Stimulated activated CD8-positive, alpha-beta memory T cell treated with anti-CD3 and anti-CD28 coated beads, Interleukin-4, amount 100 ng/mL, for 1 hour (primary cell): ENCODE results near the gene TIMP2.
"Not testable (repeated sequence)": the region's sequence is repeated elsewhere in the genome, so short reads cannot be mapped to it uniquely, and the experiment has no call there.

Experiments
- DNase-seq, 2 donors: peaks; one replicate each; pipeline ENCODE4 v3.0.0-alpha.2; 2020; ENCODE audit warnings: low read depth in 2 of 2, low spot score in 1 of 2

TIMP2 gene

DNA sequence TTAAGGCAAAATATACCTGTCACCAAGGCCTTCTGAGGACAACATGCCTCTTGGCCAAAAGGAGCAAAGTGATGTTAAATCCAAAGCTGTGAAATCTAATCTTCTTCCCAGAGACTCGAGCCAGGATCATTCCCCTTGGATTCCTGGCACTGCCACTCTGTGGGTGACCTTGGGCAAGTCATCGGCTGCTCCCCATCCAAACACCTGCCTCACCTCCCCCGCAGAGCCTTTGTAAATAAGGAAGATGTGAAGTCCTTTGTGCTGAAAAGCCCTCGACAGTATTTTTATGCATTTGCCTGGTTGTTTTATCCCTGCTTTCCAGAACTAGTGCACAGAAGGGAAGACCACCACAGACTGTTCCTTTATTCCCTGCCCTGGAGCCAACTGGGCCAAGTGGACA, 16.8 kb downstream of the TIMP2 start:
- DNase-seq = no peak

DNA sequence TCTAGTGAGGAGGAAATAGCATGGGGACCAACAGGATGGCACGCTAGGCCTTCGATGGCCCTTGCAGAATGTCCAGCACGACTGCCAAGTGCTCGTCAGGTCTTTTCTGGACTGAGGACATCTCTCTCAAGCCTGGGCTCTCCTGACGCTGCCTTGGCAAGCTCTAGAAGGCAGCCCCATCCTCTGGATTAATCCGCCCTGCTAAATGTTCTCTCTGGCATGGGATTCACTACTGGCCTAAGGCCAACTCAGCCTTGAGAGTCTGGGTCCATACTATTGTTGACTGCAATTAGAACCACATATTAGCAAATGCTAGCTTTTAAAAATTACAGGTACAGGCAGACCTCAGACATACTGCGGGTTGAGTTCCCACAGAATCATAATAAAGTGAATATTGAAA, 19.6 kb downstream of the TIMP2 start:
- DNase-seq = no peak

DNA sequence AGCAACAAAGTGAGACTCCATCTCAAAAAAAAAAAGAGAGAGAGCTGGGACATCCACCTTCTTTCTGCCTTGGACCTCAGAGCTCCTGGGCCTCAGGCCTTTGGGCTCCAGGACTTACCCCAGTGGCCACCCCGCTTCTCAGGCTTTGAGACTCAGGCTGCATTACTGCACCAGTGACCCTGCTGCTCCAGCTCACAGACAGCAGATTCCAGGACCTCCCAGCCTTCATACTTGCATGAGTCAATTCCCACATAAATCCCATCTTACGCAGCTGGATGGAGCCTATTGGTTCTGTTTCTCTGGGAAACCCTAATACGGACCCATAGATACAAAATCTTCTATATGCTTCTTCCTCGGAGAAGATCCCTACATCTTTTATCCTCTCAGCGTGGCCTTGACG, 20.1 kb downstream of the TIMP2 start:
- DNase-seq = no peak

DNA sequence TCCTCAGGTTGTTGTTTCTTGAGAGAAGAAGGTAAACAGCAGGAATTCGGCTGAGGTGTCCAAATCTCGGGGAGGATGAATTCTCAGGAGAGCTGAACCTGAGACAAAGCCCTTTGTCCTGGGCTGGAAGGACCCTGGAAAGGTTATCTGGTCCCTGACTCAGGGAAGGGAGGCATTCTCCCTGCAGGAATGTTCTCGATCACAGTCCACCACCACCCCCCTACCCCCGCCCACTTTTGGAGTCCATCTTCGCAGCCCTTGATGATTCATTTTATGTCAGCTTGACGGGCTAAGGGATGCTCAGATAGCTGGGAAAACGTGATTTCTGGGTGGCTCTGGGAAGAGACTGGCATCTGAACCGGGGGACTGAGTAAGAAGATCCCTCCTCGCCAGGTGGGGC, 20.8 kb downstream of the TIMP2 start:
- no peak for DNase-seq

DNA sequence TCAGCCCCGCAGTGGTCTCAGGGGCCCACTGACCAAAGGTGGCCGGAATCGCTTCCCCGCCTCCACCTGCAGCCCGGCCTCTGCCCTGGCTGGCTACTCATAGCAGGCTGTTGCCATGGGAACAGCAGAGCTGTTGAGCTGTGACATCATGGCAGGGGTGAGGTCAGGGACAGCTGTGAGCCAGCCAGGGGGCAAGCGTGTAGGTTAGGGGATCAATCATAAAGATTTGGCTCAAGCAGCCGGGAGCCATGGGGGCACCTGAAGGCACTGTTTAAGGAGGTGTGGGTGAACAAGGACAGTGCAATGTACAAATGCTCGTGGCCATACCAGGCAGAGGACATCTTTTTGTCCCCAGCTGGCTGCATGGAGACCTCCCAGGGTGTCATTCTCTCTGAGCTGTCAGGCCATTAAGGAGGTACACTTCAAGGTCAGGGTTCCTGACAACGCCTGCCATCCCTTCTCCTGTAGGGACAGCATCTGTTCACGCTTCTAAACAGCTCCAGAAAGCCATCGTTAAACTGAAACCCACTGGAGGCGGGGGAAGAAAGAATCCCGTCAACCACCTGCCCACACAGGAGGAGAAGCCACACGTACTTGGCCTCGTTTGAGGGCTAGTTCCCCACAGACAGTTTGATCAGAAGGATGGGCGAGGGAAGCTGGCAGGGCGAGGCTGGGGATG, 21.9 kb downstream of the TIMP2 start, which contains the start of gene CEP295NL:
TSS of gene CEP295NL (minus strand) at position 101 of the 679 bp plus-strand sequence. CDS start 1,373 bp downstream, outside the sequence.
- DNase-seq = no peak

DNA sequence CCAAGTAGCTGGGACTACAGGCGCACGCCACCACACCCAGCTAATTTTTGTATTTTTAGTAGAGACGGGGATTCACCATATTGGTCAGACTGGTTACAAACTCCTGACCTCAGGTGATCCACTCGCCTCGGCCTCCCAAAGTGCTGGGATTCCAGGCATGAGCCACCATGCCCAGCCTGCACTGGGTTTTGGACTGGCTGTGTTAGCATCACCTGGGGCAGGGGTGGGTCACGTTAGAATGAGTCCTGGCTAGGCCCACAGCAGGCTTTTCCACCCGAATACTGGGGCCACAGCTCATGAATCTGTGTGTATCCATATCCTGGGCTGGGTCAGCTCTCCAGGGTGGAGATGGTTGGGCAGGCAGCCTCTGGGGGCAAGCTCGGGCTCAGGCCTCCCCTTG, 23.0 kb downstream of the TIMP2 start:
- DNase-seq = not testable (repeated sequence)

DNA sequence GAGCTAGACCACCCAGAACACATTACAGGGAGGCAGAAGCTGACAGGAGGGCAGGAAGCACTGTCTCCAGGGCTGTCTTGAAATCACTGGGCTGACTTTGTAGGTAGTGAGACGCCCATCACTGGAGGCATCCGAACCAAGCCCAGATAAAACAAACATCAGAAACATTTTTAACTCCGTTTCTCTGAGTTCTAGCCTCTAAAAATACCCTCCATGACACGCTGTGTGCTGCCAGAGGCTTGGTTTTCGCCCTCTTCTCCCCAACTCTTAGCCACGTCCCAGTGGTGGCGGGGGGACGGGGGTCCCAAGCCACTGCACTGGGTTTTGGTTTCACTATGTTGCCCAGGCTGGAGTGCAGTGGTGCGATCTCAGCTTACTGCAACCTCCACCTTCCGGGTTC, 23.4 kb downstream of the TIMP2 start:
- no peak for DNase-seq

DNA sequence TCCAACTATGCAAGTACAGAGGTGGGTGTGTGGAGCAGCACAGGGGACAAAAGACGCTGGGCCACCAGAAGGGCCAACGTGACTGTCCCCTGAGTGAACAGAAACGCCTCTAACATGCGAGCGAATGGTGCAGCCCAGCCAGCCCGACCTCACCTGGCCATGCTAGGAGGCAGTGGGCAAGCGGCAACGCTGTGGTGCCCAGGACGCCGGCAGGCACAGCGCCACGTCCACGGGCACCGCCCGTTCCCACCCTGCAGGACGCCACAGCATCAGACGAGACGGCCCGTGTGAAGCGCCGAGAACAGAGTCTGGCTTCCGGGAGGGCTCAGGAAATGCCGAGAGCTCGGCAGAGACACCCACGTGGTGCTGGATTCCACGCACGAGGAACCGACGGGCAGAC, 24.4 kb downstream of the TIMP2 start:
- no peak for DNase-seq

DNA sequence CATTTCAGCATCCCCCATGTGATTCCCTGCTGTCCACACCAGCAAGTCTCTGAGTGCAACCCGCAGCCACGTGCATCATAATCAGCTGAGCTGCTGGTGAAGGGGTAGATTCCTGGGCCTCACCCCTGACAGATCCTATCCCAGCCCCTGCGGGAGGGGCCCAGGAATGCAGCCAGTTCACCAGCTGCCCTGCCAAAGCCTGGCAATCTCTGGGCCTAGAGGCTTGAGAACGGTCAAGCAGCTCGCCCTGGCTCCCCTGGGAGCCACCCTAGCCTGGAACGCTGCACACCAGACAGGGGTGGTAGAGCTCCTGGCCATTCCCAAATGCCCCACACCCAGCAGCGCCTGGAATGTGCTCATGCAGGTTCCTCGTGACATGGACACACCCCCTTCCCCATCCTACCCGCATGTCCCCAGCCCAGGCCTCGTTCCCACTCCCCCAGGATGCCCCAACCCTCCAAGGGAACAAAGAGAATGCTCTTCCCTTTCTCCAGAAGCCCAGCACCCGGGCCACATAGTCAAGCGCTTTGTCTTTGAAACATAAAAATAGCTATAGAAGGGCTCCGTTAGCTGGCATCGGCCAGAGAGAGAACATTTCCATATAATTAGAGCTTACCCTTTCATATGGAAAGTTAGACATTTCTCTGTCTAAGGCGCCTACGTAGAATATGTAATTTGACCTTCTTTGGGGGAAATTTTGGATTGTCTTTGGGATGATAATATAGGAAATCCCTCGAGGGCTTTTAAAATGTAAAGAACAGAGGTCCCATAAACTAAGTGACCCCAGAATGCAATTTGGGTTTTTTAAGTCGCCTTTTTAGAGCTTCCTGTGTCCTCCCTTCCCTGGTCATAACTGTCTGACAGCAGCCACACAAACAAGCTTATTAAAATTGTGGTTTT, 25.6 kb downstream of the TIMP2 start:
- DNase-seq = no peak

DNA sequence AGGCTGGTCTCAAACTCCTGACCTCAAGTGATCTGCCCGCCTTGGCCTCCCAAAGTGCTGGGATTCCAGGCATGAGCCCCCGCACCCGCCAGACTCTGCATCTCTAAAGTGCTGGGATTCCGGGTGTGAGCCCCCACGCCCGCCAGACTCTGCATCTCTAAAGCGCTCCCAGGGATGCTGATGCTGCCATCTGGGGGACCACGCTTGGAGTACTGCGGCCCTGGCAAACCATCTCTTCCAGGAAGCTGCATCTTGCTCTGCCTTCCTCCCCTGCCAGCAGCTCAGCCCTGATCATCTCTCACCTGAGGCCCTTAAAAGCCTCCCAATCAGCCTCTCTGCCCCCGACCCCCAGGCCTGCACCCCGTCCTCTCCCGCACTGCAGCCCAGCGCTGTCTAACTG, 26.2 kb downstream of the TIMP2 start:
- DNase-seq = no peak

DNA sequence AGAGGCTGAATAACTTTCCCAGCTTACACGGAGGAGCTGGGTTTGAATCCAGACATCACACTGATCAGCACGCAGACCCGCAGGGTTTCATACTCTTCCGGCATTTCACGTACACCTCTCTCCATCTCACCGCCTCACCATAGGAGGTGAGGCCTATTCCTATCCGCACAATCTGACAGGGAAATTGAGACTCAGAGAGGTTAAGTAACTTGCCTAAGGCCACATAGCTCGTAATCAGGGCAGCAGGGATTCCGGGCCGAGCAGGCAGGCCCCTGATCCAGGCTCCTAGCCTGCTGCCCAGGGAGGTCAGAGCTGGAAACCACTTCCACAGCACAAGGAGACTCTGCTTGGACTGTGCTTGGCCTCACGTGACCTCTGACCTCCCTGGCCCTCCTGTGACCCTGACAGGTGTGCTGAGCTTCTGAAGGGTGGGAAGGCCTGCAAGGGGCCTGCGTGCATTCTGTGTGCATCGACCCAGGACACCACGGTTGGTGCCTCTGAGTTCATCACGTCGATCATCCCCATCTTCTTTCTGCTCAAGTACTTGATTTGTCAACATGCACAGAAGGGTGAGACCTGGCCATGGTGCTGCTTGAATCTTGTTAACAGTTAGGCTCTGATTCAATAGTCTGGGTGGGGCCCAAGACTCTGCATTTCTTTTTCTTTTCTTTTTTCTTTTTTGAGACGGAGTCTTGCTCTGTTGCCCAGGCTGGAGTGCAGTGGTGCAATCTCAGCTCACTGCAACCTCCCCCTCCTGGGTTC, 26.9 kb downstream of the TIMP2 start:
- DNase-seq = no peak

DNA sequence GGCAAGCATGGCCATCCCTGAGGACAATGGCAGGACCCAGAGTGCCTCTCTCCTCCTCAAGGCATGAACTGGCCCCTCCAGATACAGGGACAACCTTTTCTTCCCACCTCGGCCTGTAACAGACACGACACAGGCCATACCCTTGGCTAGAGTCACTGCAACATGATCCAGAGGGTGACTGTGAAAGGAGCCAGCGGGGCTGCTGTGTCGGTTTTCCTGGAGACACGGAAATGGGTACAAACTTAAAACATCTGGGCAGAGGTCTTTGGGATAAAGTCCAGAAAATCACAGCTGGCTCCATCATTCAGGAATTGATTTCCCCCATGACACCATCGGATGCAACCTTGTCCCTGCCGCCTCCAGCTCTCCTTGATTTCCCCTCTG, 27.5 kb downstream of the TIMP2 start:
- no peak for DNase-seq

DNA sequence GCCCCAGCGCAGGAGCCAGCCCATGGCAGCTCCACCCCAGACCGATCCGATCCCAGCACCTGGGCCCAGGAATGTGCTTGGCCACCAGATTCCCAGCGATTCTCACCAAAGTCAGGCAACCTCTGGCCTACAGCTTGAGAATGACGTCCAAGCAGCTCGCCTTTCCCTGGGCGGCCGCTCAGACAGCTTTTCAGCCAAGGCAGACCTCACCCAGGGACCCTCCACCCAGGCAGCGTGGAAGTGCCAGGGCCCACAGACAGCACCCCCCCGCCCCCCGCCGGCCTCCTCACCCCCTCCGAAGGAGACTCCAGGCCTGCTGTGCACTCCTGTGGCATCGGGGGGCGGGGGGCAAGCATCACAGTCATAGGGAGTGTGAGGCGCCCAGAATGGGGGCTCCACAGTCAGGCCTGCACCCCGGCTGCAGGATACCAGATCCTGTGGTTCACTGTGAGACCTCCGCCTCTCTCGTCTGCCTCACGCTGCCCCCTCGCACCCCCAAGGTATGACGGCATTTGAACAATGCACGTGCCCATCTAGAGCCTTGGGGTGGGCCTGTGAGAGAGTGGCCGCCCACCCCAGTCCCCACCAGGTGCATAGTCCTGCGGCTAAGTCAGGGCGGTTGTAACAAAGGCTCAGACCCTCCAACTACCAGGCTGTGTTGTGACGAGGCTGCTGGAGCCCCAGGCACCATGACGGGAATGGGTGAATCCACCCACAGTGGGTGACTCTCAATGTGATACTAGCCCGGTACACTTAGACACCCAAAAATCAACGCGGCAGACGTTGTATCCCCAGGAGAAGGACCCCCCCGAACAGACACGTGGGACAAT, 28.1 kb downstream of the TIMP2 start:
- DNase-seq = no peak

DNA sequence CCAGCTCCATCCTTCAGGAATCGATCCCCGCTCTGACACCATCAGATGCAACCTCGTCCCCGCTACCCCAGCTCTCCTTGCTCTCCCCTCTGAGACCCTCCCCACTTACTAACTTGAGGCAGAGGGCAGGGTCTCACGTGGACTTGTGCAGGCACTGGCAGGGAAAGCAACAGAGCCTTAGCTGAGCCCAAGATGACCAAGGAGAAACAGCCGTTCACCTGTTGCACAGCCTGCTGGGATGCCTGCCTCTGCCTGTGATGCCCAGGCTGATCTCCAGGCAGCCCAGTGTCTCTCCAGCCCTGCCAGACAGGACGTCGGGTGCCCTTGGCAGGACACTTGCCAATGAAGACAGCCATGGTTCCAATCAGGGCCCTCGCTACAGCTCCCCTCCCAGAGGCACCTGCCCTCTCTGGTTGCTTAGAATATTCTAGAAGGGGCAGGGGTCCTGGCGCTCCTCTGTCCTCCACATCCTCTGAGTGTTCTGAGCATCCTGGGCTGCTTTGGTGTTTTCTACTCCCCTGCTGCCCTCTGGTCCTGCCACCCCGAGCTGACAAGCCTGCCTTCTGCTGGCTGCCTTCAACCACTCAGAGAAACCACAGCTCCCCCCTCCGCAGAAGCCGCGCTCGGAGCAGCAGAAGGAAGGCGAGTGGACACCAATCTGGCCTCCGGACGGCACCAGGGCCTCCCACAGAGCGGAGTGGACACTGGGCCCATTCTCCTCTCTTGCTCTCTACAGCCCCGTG, 28.9 kb downstream of the TIMP2 start:
- DNase-seq = no peak

DNA sequence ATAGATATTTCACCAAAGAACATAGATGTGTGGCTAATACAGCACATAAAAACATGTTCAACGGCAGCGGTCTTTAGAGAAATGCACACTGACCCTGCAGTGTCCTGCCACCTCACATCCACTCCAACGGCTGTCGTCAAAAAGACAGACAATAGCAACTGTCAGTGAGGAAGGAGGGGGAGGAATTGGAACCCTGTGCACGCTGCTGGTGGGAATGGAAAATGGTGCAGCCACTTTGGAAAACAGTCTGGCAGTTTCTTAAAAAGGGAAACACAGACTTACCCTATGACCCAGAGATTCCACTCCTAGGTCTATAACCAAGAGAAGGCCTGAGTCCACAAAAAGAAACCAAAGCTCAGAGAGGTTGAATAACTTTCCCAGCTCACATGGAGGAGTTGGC, 29.9 kb downstream of the TIMP2 start:
- no peak for DNase-seq

DNA sequence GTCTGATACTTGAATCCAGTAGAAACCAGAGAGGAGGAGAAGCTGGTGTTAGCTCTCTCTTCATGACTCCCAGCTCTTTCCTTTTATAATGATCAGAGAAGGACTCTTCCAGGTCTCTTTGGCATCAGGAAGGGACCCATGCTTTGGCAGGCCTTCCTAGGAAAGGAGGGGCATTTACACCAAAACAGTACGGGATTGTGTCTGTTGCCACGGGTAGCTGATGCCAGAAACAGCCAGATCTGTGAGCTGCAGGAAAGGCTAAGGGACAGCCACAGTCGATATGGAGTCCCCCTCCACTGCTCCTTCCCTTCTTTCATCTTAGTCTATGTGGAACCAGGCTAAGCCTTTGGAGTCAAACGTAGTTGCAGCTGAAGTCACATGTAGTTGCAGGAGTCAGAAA, 31.5 kb downstream of the TIMP2 start:
- DNase-seq = no peak

DNA sequence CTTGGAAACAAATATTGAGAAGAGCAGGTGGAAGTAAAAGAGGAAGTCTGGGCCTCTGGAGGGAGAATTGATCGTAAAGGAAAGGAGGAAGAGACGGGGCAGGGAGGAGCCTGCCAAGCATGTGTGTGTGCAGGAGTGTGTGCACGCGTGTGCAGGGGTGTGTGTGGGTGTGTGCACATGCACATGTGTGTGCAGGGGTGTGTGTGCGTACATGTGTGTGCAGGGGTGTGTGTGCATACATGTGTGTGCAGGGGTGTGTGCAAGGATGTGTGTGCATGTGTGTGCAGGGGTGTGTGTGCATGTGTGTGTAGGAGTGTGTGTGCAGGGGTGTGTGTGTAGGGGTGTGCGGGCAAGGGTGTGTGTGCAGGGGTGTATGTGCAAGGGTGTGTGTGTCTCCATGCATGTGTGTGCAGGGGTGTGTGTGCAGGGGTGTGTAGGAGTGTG, 32.2 kb downstream of the TIMP2 start:
- no peak for DNase-seq

DNA sequence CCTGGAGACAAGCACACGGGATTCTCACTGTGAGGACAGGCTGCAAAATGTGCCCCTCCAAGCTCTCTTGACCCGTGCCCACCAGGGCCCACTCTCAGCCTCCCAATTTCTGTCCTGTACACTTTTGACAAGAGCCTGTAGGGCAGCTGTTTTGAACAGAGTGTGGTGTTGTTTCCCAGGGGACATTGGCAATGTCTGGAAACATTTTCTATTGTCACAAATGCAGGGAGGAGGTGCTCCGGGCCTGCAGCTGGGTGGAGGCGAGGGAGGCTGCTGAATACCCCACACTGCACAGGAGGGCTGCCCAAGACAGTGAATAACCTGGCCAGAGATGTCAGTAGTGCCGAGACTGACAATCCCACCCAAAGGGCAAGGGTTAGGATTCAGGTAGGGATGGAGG, 32.7 kb downstream of the TIMP2 start:
- DNase-seq = no peak

DNA sequence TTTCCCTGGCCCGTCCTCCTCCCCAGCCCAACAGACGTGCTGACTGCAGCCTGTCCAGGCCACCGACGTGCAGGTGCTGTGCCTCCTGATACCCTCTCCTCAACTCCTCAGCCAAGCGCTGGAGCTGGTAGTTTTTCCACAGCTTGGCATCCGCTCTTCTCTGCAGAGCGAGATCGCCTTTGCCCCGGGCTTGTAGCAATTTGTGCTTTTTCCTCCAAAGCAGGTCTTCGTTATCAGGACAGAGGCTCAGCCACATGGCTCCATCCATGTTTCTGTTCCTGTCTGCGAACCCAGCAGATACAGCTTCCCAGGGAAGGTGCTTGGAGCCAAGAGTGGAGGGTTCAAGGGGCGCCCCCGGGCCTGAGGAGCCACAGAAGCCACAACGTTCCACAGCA, 33.1 kb downstream of the TIMP2 start:
- DNase-seq = no peak

DNA sequence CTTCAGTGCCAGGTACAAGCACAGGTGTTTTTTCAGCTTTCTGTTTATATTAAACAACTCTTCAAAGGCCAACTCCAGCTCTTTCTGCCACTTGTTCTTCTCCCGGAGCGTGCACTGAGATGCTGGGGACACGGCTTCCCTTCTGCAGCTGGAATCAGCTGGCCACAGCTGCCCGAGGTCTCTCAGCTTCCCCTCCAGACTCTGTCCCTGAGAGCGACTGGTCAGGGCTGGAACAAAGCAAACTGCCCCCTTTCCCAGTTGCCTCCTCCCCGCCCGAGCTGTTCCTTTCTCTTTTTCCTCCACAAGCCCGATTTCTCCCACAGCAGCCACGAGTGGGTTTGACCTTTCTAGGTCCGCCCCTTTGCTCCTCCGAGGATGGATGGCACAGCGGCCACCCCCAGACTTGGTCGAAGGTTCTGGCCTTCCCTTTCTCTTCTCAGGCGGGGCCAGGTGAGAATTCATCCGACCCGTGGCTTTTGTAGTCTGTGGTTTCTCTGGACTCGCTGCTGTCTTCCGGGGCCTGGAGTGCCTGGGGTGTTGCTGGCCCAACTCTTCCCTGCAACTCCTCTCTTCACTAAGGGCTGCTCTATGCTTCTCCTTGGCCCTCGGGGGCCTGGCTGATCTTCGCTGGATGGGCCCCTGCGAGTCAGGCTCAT, 33.7 kb downstream of the TIMP2 start:
- DNase-seq = no peak
